ENCODE results near the gene COQ7.
A peak's percentile ranks its signal among the peaks of the same experiment; 100 is the strongest.

COQ7 gene

GRCh38 chr16:19086322-19087199 lies 19.1 kb downstream of the COQ7 start:
- no peaks in the 10 kb centered on the region for H3K4me1 ChIP-seq (ENCODE audit: insufficient read depth, low read length)
- H3K27ac ChIP-seq (ENCODE audit: low read depth, low read length), result no peak overlapping the region

GRCh38 chr16:19088341-19088916 lies 21.0 kb downstream of the COQ7 start:
- Histone ChIP-seq H3K36me3 (ENCODE audit: insufficient read depth, low read length) (no peaks in the 10 kb centered on the region), H3K9me3 (ENCODE audit: insufficient read depth, low read depth, low read length) (no peaks in the 10 kb centered on the region), H3K27ac (ENCODE audit: low read depth, low read length) (no peak overlapping the region), H3K4me3 (ENCODE audit: low read length) (no peak overlapping the region), H3K27me3 (ENCODE audit: insufficient read depth, low read length) (peaks cover 17% of the 10 kb centered on the region), H3K9ac (ENCODE audit: low read depth, low read length) (no peak overlapping the region), H3K4me1 (ENCODE audit: insufficient read depth, low read length) (no peaks in the 10 kb centered on the region)
- WGBS, result 95% methylated on average over 4 of the region's 5 CpGs

More at GRCh38 chr16:19086322-19087199, 19.1 kb downstream of the COQ7 start:
- Histone ChIP-seq H3K9ac (ENCODE audit: low read depth, low read length) (peak overlapping the region; percentile 49), H3K36me3 (ENCODE audit: insufficient read depth, low read length) (peaks cover 7% of the 10 kb centered on the region), H3K27me3 (ENCODE audit: insufficient read depth, low read length) (peaks cover 17% of the 10 kb centered on the region), H3K4me3 (ENCODE audit: low read length) (peak overlapping the region; percentile 48), H3K9me3 (ENCODE audit: insufficient read depth, low read depth, low read length) (no peaks in the 10 kb centered on the region)
- 20% methylated on average over 52 of the region's 52 CpGs for WGBS

- no peaks in the 10 kb centered on the region for H3K4me1 ChIP-seq (ENCODE audit: insufficient read depth, low read length)
- WGBS, result 88% methylated on average over 3 of the region's 3 CpGs
- no peaks in the 10 kb centered on the region for H3K9me3 ChIP-seq (ENCODE audit: insufficient read depth, low read depth, low read length)
- no peaks in the 10 kb centered on the region for H3K36me3 ChIP-seq (ENCODE audit: insufficient read depth, low read length)
- H3K27me3 ChIP-seq (ENCODE audit: insufficient read depth, low read length), result peaks cover 17% of the 10 kb centered on the region
- no peak overlapping the region for H3K4me3 ChIP-seq (ENCODE audit: low read length)
- no peak overlapping the region for H3K27ac ChIP-seq (ENCODE audit: low read depth, low read length)
- H3K9ac ChIP-seq (ENCODE audit: low read depth, low read length), result no peak overlapping the region
These were observed 22.1 kb downstream of the COQ7 start for GRCh38 chr16:19089410-19089955.

GRCh38 chr16:19090916-19091315 lies 23.5 kb downstream of the COQ7 start:
- Histone ChIP-seq H3K9ac (ENCODE audit: low read depth, low read length) (no peak overlapping the region), H3K36me3 (ENCODE audit: insufficient read depth, low read length) (no peaks in the 10 kb centered on the region), H3K27ac (ENCODE audit: low read depth, low read length) (no peak overlapping the region), H3K27me3 (ENCODE audit: insufficient read depth, low read length) (peaks cover 7% of the 10 kb centered on the region), H3K9me3 (ENCODE audit: insufficient read depth, low read depth, low read length) (no peaks in the 10 kb centered on the region), H3K4me1 (ENCODE audit: insufficient read depth, low read length) (no peaks in the 10 kb centered on the region; the same call in 1 of the 2 replicates), H3K4me3 (ENCODE audit: low read length) (no peak overlapping the region)
- WGBS, result 95% methylated on average over 6 of the region's 6 CpGs

GRCh38 chr16:19092653-19093410 lies 25.4 kb downstream of the COQ7 start:
- Histone ChIP-seq H3K9ac (ENCODE audit: low read depth, low read length) (no peak overlapping the region), H3K4me3 (ENCODE audit: low read length) (no peak overlapping the region), H3K27me3 (ENCODE audit: insufficient read depth, low read length) (no peaks in the 10 kb centered on the region), H3K36me3 (ENCODE audit: insufficient read depth, low read length) (no peaks in the 10 kb centered on the region), H3K9me3 (ENCODE audit: insufficient read depth, low read depth, low read length) (peaks cover under 1% of the 10 kb centered on the region; the same call in 1 of the 2 replicates), H3K27ac (ENCODE audit: low read depth, low read length) (no peak overlapping the region), H3K4me1 (ENCODE audit: insufficient read depth, low read length) (no peaks in the 10 kb centered on the region; the same call in 1 of the 2 replicates)
- WGBS, result 94% methylated on average over 2 of the region's 2 CpGs

GRCh38 chr16:19093631-19094541 lies 26.5 kb downstream of the COQ7 start:
- Histone ChIP-seq H3K4me1 (ENCODE audit: insufficient read depth, low read length) (no peaks in the 10 kb centered on the region; the same call in 1 of the 2 replicates), H3K9me3 (ENCODE audit: insufficient read depth, low read depth, low read length) (peaks cover 5% of the 10 kb centered on the region; the same call in 1 of the 2 replicates), H3K4me3 (ENCODE audit: low read length) (no peak overlapping the region), H3K27me3 (ENCODE audit: insufficient read depth, low read length) (no peaks in the 10 kb centered on the region), H3K27ac (ENCODE audit: low read depth, low read length) (no peak overlapping the region), H3K36me3 (ENCODE audit: insufficient read depth, low read length) (no peaks in the 10 kb centered on the region), H3K9ac (ENCODE audit: low read depth, low read length) (no peak overlapping the region)
- 87% methylated on average over 15 of the region's 15 CpGs for WGBS

- H3K4me1 ChIP-seq (ENCODE audit: insufficient read depth, low read length), result no peaks in the 10 kb centered on the region; the same call in 1 of the 2 replicates
- H3K9me3 ChIP-seq (ENCODE audit: insufficient read depth, low read depth, low read length), result peaks cover 5% of the 10 kb centered on the region; the same call in 1 of the 2 replicates
- H3K36me3 ChIP-seq (ENCODE audit: insufficient read depth, low read length), result no peaks in the 10 kb centered on the region
- no peak overlapping the region for H3K27ac ChIP-seq (ENCODE audit: low read depth, low read length)
- no peak overlapping the region for H3K4me3 ChIP-seq (ENCODE audit: low read length)
- no peak overlapping the region for H3K9ac ChIP-seq (ENCODE audit: low read depth, low read length)
- 92% methylated on average over 11 of the region's 11 CpGs for WGBS
- H3K27me3 ChIP-seq (ENCODE audit: insufficient read depth, low read length), result no peaks in the 10 kb centered on the region
These were observed 27.3 kb downstream of the COQ7 start for GRCh38 chr16:19094542-19095365.

- no peak overlapping the region for H3K4me3 ChIP-seq (ENCODE audit: low read length)
- no peaks in the 10 kb centered on the region for H3K27me3 ChIP-seq (ENCODE audit: insufficient read depth, low read length)
- H3K4me1 ChIP-seq (ENCODE audit: insufficient read depth, low read length), result no peaks in the 10 kb centered on the region; the same call in 1 of the 2 replicates
- H3K9ac ChIP-seq (ENCODE audit: low read depth, low read length), result no peak overlapping the region
- H3K27ac ChIP-seq (ENCODE audit: low read depth, low read length), result no peak overlapping the region
- no peaks in the 10 kb centered on the region for H3K36me3 ChIP-seq (ENCODE audit: insufficient read depth, low read length)
- WGBS, result 86% methylated on average over 4 of the region's 5 CpGs
- peaks cover 5% of the 10 kb centered on the region; the same call in 1 of the 2 replicates for H3K9me3 ChIP-seq (ENCODE audit: insufficient read depth, low read depth, low read length)
These were observed 28.2 kb downstream of the COQ7 start for GRCh38 chr16:19095654-19096053.

GRCh38 chr16:19098173-19098572 lies 30.8 kb downstream of the COQ7 start:
- WGBS, result no CpG with 5 or more reads among the region's 1 CpG
- Histone ChIP-seq H3K4me3 (ENCODE audit: low read length) (no peak overlapping the region), H3K36me3 (ENCODE audit: insufficient read depth, low read length) (no peaks in the 10 kb centered on the region), H3K9me3 (ENCODE audit: insufficient read depth, low read depth, low read length) (peaks cover 5% of the 10 kb centered on the region; the same call in 1 of the 2 replicates), H3K27me3 (ENCODE audit: insufficient read depth, low read length) (no peaks in the 10 kb centered on the region), H3K9ac (ENCODE audit: low read depth, low read length) (no peak overlapping the region), H3K27ac (ENCODE audit: low read depth, low read length) (no peak overlapping the region), H3K4me1 (ENCODE audit: insufficient read depth, low read length) (no peaks in the 10 kb centered on the region; the same call in 1 of the 2 replicates)

Measured in HUES64 (cell line).